Measurements from ENCODE around the gene INVS.

The INVS gene

GRCh38 chr9:100303747-100304146 lies 204.7 kb downstream of the INVS start:
- Histone ChIP-seq H4K20me1 (ENCODE audit: control insufficient read depth, insufficient read depth, low read depth, low read length) (no peaks in the 10 kb centered on the region), H3K4me2 (ENCODE audit: low read length) (no peak overlapping the region), H3K27ac (ENCODE audit: low read depth, low read length) (no peak overlapping the region), H3F3A (ENCODE audit: control insufficient read depth, insufficient read depth) (no peaks in the 10 kb centered on the region), H3K27me3 (ENCODE audit: control insufficient read depth, low read length) (no peaks in the 10 kb centered on the region), H3K9me3 (ENCODE audit: control insufficient read depth, insufficient read depth, low read length) (no peaks in the 10 kb centered on the region), H3K79me2 (ENCODE audit: control insufficient read depth, low read length) (peaks cover 39% of the 10 kb centered on the region), H3K4me3 (ENCODE audit: low read length) (no peak overlapping the region), H3K9me2 (replicated peaks; ENCODE audit: control insufficient read depth, low read length) (no peaks in the 10 kb centered on the region), H3K4me1 (ENCODE audit: control insufficient read depth, low read length) (no peaks in the 10 kb centered on the region), H3K36me3 (ENCODE audit: control insufficient read depth, low read length) (peaks cover 95% of the 10 kb centered on the region)
- TF ChIP-seq CTCF (IDR thresholded peaks at IDR 0.05; ENCODE audit: low read depth, low read length, poor library complexity, severe bottlenecking) (no peak), EZH2phosphoT487 (IDR thresholded peaks at IDR 0.05; ENCODE audit: borderline replicate concordance, low read length) (no peak)

- H3K4me3 ChIP-seq (ENCODE audit: low read length), result no peak overlapping the region
- H3K36me3 ChIP-seq (ENCODE audit: control insufficient read depth, low read length), result peaks cover 95% of the 10 kb centered on the region
- H3K79me2 ChIP-seq (ENCODE audit: control insufficient read depth, low read length), result peaks cover 52% of the 10 kb centered on the region
These were observed 207.2 kb downstream of the INVS start for GRCh38 chr9:100306283-100306682.

GRCh38 chr9:100307080-100307479 lies 208.0 kb downstream of the INVS start:
- H3K36me3 ChIP-seq (ENCODE audit: control insufficient read depth, low read length), result peaks cover 95% of the 10 kb centered on the region
- H3K27ac ChIP-seq (ENCODE audit: low read depth, low read length), result no peak overlapping the region
- H3K9me3 ChIP-seq (ENCODE audit: control insufficient read depth, insufficient read depth, low read length), result no peaks in the 10 kb centered on the region
- H3K27me3 ChIP-seq (ENCODE audit: control insufficient read depth, low read length), result no peaks in the 10 kb centered on the region
- no peaks in the 10 kb centered on the region for H3F3A ChIP-seq (ENCODE audit: control insufficient read depth, insufficient read depth)
- TF ChIP-seq EZH2phosphoT487 (IDR thresholded peaks at IDR 0.05; ENCODE audit: borderline replicate concordance, low read length) (no peak), CTCF (IDR thresholded peaks at IDR 0.05; ENCODE audit: low read depth, low read length, poor library complexity, severe bottlenecking) (no peak)
- no peak overlapping the region for H3K4me3 ChIP-seq (ENCODE audit: low read length)
- H3K4me2 ChIP-seq (ENCODE audit: low read length), result no peak overlapping the region
- no peaks in the 10 kb centered on the region for H3K9me2 ChIP-seq (replicated peaks; ENCODE audit: control insufficient read depth, low read length)
- no peaks in the 10 kb centered on the region for H4K20me1 ChIP-seq (ENCODE audit: control insufficient read depth, insufficient read depth, low read depth, low read length)
- no peaks in the 10 kb centered on the region for H3K4me1 ChIP-seq (ENCODE audit: control insufficient read depth, low read length)
- peaks cover 56% of the 10 kb centered on the region for H3K79me2 ChIP-seq (ENCODE audit: control insufficient read depth, low read length)

More at GRCh38 chr9:100306283-100306682, 207.2 kb downstream of the INVS start:
- Histone ChIP-seq H3K9me2 (replicated peaks; ENCODE audit: control insufficient read depth, low read length) (no peaks in the 10 kb centered on the region), H3K27ac (ENCODE audit: low read depth, low read length) (no peak overlapping the region), H4K20me1 (ENCODE audit: control insufficient read depth, insufficient read depth, low read depth, low read length) (no peaks in the 10 kb centered on the region), H3K9me3 (ENCODE audit: control insufficient read depth, insufficient read depth, low read length) (no peaks in the 10 kb centered on the region), H3F3A (ENCODE audit: control insufficient read depth, insufficient read depth) (no peaks in the 10 kb centered on the region), H3K4me2 (ENCODE audit: low read length) (no peak overlapping the region), H3K4me1 (ENCODE audit: control insufficient read depth, low read length) (no peaks in the 10 kb centered on the region), H3K27me3 (ENCODE audit: control insufficient read depth, low read length) (no peaks in the 10 kb centered on the region)
- TF ChIP-seq EZH2phosphoT487 (IDR thresholded peaks at IDR 0.05; ENCODE audit: borderline replicate concordance, low read length), result no peak
- TF ChIP-seq CTCF (IDR thresholded peaks at IDR 0.05; ENCODE audit: low read depth, low read length, poor library complexity, severe bottlenecking), result no peak
